SH-SY5Y (cell line): ENCODE results near the gene KCNQ5.

Experiments used
- GATA2 ChIP-seq: IDR thresholded peaks from 2 replicates; pipeline ENCODE4 v1.6.1; 2011; ENCODE audit warnings: mild to moderate bottlenecking, low read depth, low read length
- GATA3 ChIP-seq: IDR thresholded peaks from 2 replicates; pipeline ENCODE4 v1.6.1; 2011; ENCODE audit warnings: low read depth, mild to moderate bottlenecking, low read length, moderate library complexity

GRCh38 chr6:72861059-72861458, 239.2 kb downstream of the KCNQ5 start:
- TF ChIP-seq GATA2 (no peak), GATA3 (no peak)
